ENCODE results near the gene JAM3. TPM values are rescaled to one million over a fixed set of nuclear protein-coding genes. Genes with fewer than 3 reads are reported as not detected.

JAM3 gene
- total RNA-seq, 4 donors from 2014 or later, result 60.9 to 124 (median 96.5) TPM

DNA sequence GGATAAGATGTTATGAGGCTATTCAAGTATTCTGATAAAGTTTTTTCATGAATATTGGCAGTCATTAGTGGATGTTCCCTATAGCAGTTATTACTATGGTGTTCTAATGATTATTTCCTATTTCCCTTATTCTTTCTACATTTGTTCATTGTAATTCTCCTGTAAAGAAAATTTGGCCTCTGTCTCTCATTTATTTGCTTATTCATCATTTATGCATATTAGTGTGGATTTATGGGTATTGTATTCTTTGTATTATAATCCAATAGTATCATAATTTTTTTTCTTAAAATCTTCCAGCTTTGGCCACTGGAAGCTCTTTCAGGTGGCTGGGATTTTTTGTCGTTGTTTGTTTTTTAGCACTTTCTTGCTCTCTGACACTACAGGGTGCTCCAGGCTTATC is 47.3 kb downstream of the JAM3 start:
- H3K4me3 ChIP-seq, result no peak overlapping the region
- peaks cover 0 to 7% (median 0%) of the 10 kb centered on the region in 3 donors for H3K36me3 ChIP-seq
- no peak overlapping the region for H3K27ac ChIP-seq
- no peaks in the 10 kb centered on the region for H3K9me3 ChIP-seq
- TF ChIP-seq, protein P1, sequence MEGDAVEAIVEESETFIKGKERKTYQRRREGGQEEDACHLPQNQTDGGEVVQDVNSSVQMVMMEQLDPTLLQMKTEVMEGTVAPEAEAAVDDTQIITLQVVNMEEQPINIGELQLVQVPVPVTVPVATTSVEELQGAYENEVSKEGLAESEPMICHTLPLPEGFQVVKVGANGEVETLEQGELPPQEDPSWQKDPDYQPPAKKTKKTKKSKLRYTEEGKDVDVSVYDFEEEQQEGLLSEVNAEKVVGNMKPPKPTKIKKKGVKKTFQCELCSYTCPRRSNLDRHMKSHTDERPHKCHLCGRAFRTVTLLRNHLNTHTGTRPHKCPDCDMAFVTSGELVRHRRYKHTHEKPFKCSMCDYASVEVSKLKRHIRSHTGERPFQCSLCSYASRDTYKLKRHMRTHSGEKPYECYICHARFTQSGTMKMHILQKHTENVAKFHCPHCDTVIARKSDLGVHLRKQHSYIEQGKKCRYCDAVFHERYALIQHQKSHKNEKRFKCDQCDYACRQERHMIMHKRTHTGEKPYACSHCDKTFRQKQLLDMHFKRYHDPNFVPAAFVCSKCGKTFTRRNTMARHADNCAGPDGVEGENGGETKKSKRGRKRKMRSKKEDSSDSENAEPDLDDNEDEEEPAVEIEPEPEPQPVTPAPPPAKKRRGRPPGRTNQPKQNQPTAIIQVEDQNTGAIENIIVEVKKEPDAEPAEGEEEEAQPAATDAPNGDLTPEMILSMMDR (IDR thresholded peaks at IDR 0.05), result no peak
- no peak for TF ChIP-seq POLR2A (IDR thresholded peaks at IDR 0.05)
- TF ChIP-seq EP300 (IDR thresholded peaks at IDR 0.05), result no peak
- 88 to 91% methylated on average over 1 of the region's 1 CpG for WGBS, 2 donors
- H3K27me3 ChIP-seq, result no peaks in the 10 kb centered on the region
- H3K4me1 ChIP-seq, result peaks cover 0 to 26% (median 7%) of the 10 kb centered on the region in 4 donors
- no peak for DNase-seq (ENCODE audit: low spot score in 2 of 2)

DNA sequence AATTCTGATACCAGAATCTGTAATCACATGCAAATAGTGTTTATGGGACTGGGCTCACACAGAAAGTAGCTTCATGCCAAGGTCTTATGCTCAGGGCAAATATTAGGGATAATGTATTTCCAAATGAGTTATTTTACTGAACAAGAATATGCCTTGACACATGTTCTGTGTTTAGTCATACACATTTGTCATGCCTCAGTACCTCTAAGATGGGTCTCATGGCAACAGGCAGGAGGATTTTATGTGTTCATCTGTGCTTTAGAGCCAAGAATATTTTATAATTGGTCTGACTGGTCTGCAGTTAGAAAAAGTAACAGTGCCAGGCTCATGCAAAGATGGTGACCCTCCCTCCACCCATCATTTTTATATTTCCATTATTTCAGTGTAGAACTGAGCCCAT is 49.1 kb downstream of the JAM3 start:
- no peak for TF ChIP-seq EP300 (IDR thresholded peaks at IDR 0.05)
- TF ChIP-seq, protein P1 (IDR thresholded peaks at IDR 0.05), result no peak
- no peak for TF ChIP-seq POLR2A (IDR thresholded peaks at IDR 0.05)
- DNase-seq (ENCODE audit: low spot score in 2 of 2), result no peak
- Histone ChIP-seq H3K9me3 (no peaks in the 10 kb centered on the region), H3K27me3 (no peaks in the 10 kb centered on the region), H3K4me1 (peaks cover 0 to 44% (median 21%) of the 10 kb centered on the region in 4 donors), H3K36me3 (no peaks in the 10 kb centered on the region), H3K4me3 (no peak overlapping the region), H3K27ac (peak overlapping the region in 1 of 4 donors; percentile 91)

DNA sequence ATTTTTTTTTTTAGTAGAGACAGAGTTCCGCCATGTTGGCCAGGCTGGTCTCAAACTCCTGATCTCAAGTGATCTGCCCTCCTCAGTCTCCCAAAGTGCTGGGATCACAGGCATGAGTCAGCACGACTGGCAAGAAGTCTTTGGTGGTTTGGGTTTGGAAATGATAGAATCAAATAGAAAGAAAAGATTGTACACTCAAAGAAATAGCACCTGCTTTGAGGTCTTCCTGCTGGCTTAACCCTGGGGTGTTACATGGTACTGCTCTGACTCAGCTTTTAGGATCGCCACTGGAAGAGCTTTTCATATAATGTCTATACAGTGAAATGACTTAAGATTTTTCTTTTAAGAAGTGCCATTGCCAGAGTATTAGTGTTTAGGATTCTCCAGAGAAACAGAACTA is 50.2 kb downstream of the JAM3 start:
- Histone ChIP-seq H3K9me3 (no peaks in the 10 kb centered on the region), H3K4me3 (no peak overlapping the region), H3K27ac (peak overlapping the region; percentile 71 to 92 (median 83)), H3K27me3 (no peaks in the 10 kb centered on the region), H3K36me3 (no peaks in the 10 kb centered on the region), H3K4me1 (peaks cover 0 to 51% (median 21%) of the 10 kb centered on the region in 4 donors)
- no peak for DNase-seq (ENCODE audit: low spot score in 2 of 2)
- no peak for TF ChIP-seq EP300 (IDR thresholded peaks at IDR 0.05)
- TF ChIP-seq, protein P1 (IDR thresholded peaks at IDR 0.05), result no peak
- no peak for TF ChIP-seq POLR2A (IDR thresholded peaks at IDR 0.05)
- WGBS, 2 donors, result 83 to 88% methylated on average over 3 of the region's 3 CpGs

DNA sequence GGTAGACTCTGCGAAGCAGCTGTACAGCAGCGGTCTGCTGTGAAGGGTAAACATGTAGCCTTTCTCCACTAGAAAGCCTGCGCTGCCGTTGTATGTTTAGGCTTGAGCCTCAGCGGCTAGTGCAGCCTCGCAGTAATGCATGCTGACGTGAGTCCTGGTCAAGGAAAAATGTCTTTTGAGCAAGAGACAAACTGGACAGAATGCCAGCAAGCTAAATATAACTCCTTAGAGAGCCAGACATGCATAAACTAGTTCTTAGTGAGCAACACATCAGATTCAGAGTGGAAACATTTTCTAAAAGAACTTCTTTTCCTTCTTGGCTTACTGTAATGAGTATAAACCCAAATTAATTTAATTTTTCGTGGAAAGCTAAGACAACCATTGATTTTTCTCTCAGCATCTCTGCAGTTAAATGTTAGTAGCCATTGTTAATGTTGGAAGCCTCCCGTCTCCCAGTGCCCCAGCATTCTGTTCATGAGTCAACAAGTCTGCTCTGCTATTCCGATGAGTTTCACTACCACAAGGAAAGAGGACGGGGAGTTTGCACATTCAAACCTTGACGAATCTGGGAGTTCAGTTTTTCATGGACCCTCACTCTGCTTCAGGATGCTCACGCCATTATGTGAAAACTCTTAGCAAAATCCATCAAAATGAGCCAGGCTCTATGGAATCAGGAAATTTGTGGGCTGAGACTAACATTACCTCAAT is 51.4 kb downstream of the JAM3 start:
- WGBS, 2 donors, result 12 to 22% methylated on average over 13 of the region's 13 CpGs
- H3K36me3 ChIP-seq, result no peaks in the 10 kb centered on the region
- TF ChIP-seq EP300 (IDR thresholded peaks at IDR 0.05) (peak; percentile 76 to 89), POLR2A (IDR thresholded peaks at IDR 0.05) (peak in 1 of 2 donors; percentile 54)
- TF ChIP-seq, protein P1 (IDR thresholded peaks at IDR 0.05), result no peak
- no peaks in the 10 kb centered on the region for H3K9me3 ChIP-seq
- peak overlapping the region in 3 of 4 donors; percentile 10 to 25 (median 13) for H3K4me3 ChIP-seq
- peak in 1 of 2 donors; percentile 66 for DNase-seq (ENCODE audit: low spot score in 2 of 2)
- H3K27ac ChIP-seq, result peak overlapping the region; percentile 71 to 92 (median 83)
- no peaks in the 10 kb centered on the region for H3K27me3 ChIP-seq
- H3K4me1 ChIP-seq, result peaks cover 0 to 61% (median 21%) of the 10 kb centered on the region in 4 donors

DNA sequence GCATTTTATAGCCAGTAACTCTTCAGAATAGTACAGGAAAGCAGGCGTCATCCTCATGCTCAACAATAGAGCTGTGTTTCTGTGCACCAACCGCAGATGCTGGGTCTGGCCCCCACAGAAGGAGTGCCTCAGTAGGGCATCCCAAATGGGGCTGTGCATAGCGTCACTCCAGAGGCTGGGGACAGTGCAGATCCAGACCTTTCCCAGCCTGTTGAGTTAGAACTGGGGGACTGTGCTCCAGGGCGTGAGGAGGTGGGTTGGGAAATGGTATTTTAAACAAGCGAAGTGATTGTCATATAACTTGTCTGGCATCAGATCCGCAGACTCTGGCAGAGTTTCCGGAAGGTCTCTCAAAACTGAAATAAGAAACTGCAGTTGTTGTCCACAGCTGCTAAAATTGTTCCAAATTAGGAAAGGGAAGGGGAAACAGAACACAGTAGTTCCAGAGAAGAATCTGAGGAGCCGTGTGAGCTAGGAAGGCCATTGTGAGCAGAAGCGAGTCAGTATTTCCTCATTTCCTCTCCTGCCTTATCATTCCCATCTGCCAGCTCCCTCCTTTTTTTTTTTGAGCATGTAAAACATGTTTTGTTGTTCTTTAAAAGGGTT is 52.2 kb downstream of the JAM3 start:
- TF ChIP-seq POLR2A (IDR thresholded peaks at IDR 0.05) (peak in 1 of 2 donors; percentile 30), EP300 (IDR thresholded peaks at IDR 0.05) (peak in 1 of 2 donors; percentile 54)
- TF ChIP-seq, protein P1 (IDR thresholded peaks at IDR 0.05), result peak in 1 of 5 experiments; percentile 8
- Histone ChIP-seq H3K4me3 (peak overlapping the region; percentile 4 to 25 (median 12)), H3K9me3 (no peaks in the 10 kb centered on the region), H3K4me1 (peaks cover 0 to 69% (median 24%) of the 10 kb centered on the region in 4 donors), H3K27ac (peak overlapping the region; percentile 71 to 92 (median 83)), H3K36me3 (no peaks in the 10 kb centered on the region), H3K27me3 (no peaks in the 10 kb centered on the region)
- DNase-seq (ENCODE audit: low spot score in 2 of 2), result peak in 1 of 2 donors; percentile 39
- 2 to 10% methylated on average over 9 of the region's 9 CpGs for WGBS, 2 donors
